Activated T-cell treated with anti-CD3 and anti-CD28 coated beads for 24 hours (primary cell): Measurements from ENCODE around the gene USP49.
A peak's percentile ranks its signal among the peaks of the same experiment; 100 is the strongest.
"Not testable (repeated sequence)": the region's sequence is repeated elsewhere in the genome, so short reads cannot be mapped to it uniquely, and the experiment has no call there.

Experiments used
- DNase-seq: peaks from one replicate; pipeline ENCODE4 v3.0.0-alpha.2; 2020; ENCODE audit warnings: low read depth

Gene USP49

GRCh38 chr6:41811946-41812345, 83.2 kb downstream of the USP49 start:
- DNase-seq, result not testable (repeated sequence)

- no peak for DNase-seq
Measured at GRCh38 chr6:41811095-41811494, 84.1 kb downstream of the USP49 start.

- no peak for DNase-seq
Measured at GRCh38 chr6:41805830-41806774, 89.1 kb downstream of the USP49 start.

- no peak for DNase-seq
Measured at GRCh38 chr6:41801380-41801779, 93.8 kb downstream of the USP49 start.

GRCh38 chr6:41799559-41799911, 95.6 kb downstream of the USP49 start:
- DNase-seq, result no peak

GRCh38 chr6:41798901-41799558, 96.1 kb downstream of the USP49 start:
- DNase-seq, result no peak

DNA sequence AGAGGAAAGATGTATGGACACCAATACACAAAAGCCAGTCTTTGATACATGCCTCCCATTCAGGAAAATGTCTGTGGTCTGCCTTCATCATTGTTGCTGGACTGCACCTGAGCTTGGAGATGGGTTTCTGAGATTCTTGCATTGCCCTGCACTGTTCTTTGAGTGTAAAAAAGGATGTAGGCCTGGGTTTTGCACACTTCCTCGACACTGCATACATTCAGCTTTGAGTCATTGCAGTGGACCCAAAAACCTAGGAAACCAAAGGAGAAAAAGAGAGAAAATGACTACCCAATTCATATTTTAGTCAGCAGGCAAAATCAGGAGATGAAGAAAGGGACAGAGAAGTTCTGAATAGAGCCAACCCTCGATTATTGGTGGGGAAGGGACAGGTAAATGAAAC, 98.7 kb downstream of the USP49 start:
- DNase-seq, result no peak

- DNase-seq, result no peak
Measured at GRCh38 chr6:41791984-41792383, 103.2 kb downstream of the USP49 start.

DNA sequence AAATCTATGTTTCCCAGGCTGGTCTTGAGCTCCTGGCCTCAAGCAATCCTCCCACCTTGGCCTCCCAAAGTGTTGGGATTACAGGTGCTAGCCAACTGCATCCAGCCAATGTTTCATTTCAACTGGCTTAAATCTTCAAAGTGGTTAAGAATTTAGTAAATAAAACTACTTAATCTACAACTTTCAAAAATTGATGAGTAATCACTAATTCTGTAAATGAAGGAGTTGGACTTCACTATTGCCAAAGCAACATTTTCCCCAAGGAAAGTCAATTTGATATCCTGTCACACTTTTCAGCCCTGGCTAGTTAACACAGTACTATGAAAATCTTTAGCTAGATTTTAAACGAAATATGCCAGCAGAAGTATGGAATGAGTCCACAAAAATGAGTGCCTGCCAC, 103.9 kb downstream of the USP49 start:
- no peak for DNase-seq

- DNase-seq, result no peak
Measured at GRCh38 chr6:41790045-41790444, 105.1 kb downstream of the USP49 start.

DNA sequence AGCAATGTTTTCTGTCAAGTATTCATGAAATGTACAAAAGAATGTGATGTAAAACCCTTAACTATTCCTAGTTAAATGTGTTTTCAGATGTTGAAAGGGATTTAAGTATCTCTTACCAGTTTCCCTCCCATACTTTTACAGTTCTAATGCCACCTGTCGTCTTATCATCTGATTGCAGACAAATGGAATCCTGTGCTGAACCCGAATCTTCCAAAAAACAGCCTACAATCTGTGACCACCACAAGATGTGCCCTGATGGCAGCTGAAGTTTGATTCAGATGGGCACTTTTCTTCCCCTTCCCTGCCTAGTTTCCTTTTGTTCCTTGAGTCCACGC, 105.8 kb downstream of the USP49 start:
- no peak for DNase-seq

GRCh38 chr6:41787219-41787917, 107.8 kb downstream of the USP49 start, which contains the start of gene TOMM6:
Gene TOMM6, plus strand, starts transcription at chr6:41787694. Its CDS starts 4 bp downstream, at chr6:41787698.
- DNase-seq, result peak; percentile 94

GRCh38 chr6:41786451-41787218, 108.5 kb downstream of the USP49 start:
- peak; percentile 84 for DNase-seq

DNA sequence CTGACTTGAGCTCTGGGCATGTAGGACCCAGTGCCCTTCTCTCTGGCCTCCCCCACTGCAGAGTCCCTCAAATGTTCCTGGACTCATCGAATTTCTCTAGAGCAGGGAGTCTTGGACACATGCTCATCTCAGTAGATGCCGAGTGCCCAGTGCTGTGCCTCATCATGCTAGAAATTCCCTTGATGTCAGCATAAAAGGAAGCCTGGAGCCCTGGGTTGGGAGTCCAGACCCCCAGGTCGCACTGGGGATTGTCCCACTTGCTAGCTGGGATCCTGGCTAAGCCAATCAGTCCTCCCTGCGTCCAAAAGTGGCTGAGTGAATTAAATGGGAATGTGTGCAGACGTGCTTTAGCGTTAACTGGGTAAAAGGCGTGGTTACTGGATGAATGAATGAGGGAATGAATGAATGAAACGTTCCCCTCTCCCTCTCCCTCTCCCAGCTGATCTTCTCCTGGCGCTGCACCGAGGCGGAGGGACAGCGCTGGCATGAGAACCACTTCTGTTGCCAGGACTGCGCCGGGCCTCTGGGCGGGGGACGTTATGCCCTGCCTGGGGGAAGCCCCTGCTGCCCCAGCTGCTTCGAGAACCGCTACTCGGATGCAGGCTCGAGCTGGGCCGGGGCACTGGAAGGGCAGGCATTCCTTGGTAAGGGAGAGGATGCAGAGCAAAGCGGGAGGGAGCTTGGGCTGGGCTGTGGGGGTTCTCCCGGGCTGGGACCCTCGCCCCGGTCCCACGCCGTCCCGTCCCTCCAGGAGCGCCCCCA, 109.3 kb downstream of the USP49 start:
- no peak for DNase-seq

GRCh38 chr6:41785254-41785653, 109.9 kb downstream of the USP49 start:
- DNase-seq, result no peak

GRCh38 chr6:41784581-41785171, 110.5 kb downstream of the USP49 start:
- no peak for DNase-seq

- DNase-seq, result no peak
Measured at GRCh38 chr6:41783106-41783780, 111.9 kb downstream of the USP49 start.

GRCh38 chr6:41781366-41781730, 113.8 kb downstream of the USP49 start:
- DNase-seq, result no peak

GRCh38 chr6:41780551-41781365, 114.4 kb downstream of the USP49 start, which contains the start of gene PRICKLE4:
Gene PRICKLE4, plus strand, starts transcription at chr6:41780782. Its CDS starts 2,692 bp downstream, at chr6:41783474.
- DNase-seq, result no peak
